ELR (cell line): Measurements from ENCODE around the gene DNAAF8.

ENCODE experiments used
- DNase-seq: peaks from one replicate; pipeline ENCODE4 v3.0.0-alpha.2; 2015; ENCODE audit warnings: low read depth

DNAAF8 gene

GRCh38 chr16:4734063-4734729 lies at the start of gene DNAAF8, which contains the start of gene ANKS3:
TSS of gene DNAAF8 (plus strand) at chr16:4734537. CDS start at chr16:4736515, 1,978 bp downstream.
TSS of gene ANKS3 (minus strand) at chr16:4734271. CDS start at chr16:4730149, 4,122 bp downstream.
- DNase-seq, result peak; percentile 97

- DNase-seq, result no peak
Observed at GRCh38 chr16:4684763-4685162, 49.6 kb upstream of the DNAAF8 start.

GRCh38 chr16:4685292-4685691 lies 49.0 kb upstream of the DNAAF8 start:
- DNase-seq, result no peak

GRCh38 chr16:4685776-4686496 lies 48.4 kb upstream of the DNAAF8 start:
- no peak for DNase-seq

- DNase-seq, result no peak
Observed at GRCh38 chr16:4686497-4687210, 47.7 kb upstream of the DNAAF8 start.

GRCh38 chr16:4687416-4687815 lies 46.9 kb upstream of the DNAAF8 start:
- DNase-seq, result no peak

GRCh38 chr16:4687946-4688673 lies 46.2 kb upstream of the DNAAF8 start:
- DNase-seq, result no peak

GRCh38 chr16:4688674-4689045 lies 45.7 kb upstream of the DNAAF8 start:
- no peak for DNase-seq

- DNase-seq, result no peak
Observed at GRCh38 chr16:4689091-4689671, 45.2 kb upstream of the DNAAF8 start.

- no peak for DNase-seq
Observed at GRCh38 chr16:4689864-4690704, 44.3 kb upstream of the DNAAF8 start.

GRCh38 chr16:4690946-4691665 lies 43.2 kb upstream of the DNAAF8 start:
- no peak for DNase-seq

GRCh38 chr16:4691666-4692412 lies 42.5 kb upstream of the DNAAF8 start:
- DNase-seq, result no peak

GRCh38 chr16:4692460-4693295 lies 41.7 kb upstream of the DNAAF8 start:
- DNase-seq, result no peak

- DNase-seq, result peak; percentile 93
Observed at GRCh38 chr16:4693296-4693955, 40.9 kb upstream of the DNAAF8 start, which contains the start of gene NUDT16L1. TSS of gene NUDT16L1 (plus strand) at chr16:4693562. CDS start at chr16:4693727, 165 bp downstream.

GRCh38 chr16:4693956-4694641 lies 40.2 kb upstream of the DNAAF8 start:
- peak; percentile 24 for DNase-seq

- no peak for DNase-seq
Observed at GRCh38 chr16:4694642-4695451, 39.5 kb upstream of the DNAAF8 start.
